NCI-H2107 (cell line): ENCODE results near the gene UMODL1.
"Not testable (repeated sequence)": the region's sequence is repeated elsewhere in the genome, so short reads cannot be mapped to it uniquely, and the experiment has no call there.

Experiments
- DNase-seq: peaks from one replicate; lab custom pipeline; 2025; lab: John Stamatoyannopoulos, UW

Gene UMODL1

DNA sequence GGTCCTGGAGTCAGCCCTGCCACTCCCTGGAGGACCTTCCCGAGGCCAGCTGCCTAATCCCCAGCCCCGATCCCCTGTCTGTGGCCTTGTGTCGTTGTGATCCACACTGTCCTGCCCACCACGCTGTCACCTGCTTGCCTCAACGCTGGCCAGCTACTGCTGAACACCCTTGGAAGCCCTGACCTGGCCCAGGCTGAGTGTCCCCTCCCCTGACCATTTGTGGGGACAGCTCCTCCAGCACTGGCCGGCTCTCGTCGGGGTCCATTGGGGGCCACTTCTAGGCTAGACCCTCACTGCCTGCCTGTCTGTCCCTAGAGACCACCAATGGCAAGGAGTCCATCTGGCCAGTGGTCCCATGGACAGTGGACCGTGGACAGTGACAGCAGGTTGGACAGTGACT, 12.0 kb upstream of the UMODL1 start:
- no peak for DNase-seq

DNA sequence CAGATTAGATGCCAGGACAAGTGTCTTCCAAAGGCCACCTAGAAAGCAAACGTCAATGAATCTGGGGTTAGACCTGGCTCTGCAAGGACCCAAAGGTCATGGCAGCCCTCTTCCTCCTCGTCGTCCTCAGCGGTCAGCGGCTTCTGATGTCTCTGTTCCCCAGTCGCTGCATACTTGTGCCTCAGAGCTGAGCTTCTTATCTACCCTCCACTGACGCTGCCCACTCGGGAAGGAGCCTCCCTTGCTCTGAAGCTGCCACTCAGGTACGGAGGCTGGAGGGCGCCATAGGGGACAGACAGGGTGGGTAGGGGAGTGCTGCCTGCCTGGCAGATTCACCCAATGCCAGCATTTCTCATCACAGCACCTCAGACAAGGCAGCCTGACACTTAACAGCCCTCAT, 11.4 kb upstream of the UMODL1 start:
- no peak for DNase-seq

DNA sequence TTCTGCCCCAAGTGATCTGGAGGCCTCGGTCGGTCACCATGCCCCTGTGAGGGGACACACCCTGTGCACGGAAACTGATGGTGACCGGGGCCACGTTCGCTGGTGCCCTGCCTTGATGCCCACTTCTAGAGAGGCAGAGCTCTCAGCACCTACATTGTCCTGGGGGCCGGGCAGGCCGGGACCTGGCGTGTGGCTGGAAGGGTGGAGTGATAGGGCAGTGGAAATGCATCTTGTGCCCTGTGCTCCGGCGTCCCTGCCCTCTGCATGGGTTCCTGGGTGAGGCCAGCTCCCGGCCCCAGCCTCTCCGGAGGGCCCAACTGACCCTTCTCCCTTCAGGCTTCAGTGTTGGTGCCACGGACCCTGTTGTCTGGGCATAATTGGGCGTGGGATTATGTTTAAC, 11.0 kb upstream of the UMODL1 start:
- DNase-seq = no peak

DNA sequence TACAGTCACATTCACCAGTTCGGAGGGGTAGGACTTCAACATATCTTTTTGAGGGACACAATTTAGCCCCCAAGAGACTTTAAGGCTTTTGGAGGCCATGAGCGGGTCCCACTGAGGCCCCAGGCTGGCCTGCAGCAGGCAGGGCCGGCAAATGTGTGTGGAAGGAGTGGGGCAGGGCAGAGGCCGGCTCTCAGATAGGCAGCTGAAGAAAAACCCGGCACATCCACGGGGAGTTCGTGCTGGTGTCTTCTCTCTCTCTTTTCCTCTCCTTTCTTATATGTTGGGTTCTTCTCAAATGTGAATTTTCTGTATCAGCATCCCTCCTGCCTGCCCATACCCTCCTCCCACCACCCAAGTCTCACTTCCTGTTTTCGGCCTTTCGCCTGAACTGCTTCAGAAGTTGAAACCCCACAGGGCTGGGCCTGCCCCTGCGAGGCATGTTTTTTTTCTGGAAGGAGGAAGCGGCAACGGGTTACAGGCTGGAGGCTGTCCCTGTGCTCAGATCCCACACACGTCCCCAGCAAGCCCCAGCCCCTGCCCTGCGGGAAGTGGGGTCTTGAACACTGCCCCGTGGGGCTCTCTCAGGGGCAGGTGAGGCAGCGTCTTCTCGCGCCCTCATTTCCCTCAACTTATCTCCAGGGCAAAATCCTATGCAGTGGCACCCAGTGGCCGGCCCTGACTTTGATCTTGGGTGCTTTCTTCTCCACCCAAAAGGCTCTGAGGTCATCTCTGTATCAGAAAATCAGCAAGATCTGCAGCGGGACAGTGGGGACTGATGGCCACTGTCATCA, 9.7 kb upstream of the UMODL1 start:
- no peak for DNase-seq

DNA sequence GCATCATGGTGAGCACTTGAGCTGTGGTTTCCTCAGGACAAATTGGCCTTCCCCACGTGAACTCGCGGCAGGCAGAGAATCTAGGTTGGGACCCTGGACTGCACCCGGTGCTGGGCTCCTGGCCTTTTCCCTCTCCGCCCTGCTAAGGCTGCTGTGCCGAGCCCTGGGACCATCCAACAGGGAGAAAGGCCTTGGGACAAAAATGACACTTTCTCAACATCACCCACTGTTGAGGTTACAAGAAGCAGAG, 9.2 kb upstream of the UMODL1 start:
- DNase-seq = no peak

DNA sequence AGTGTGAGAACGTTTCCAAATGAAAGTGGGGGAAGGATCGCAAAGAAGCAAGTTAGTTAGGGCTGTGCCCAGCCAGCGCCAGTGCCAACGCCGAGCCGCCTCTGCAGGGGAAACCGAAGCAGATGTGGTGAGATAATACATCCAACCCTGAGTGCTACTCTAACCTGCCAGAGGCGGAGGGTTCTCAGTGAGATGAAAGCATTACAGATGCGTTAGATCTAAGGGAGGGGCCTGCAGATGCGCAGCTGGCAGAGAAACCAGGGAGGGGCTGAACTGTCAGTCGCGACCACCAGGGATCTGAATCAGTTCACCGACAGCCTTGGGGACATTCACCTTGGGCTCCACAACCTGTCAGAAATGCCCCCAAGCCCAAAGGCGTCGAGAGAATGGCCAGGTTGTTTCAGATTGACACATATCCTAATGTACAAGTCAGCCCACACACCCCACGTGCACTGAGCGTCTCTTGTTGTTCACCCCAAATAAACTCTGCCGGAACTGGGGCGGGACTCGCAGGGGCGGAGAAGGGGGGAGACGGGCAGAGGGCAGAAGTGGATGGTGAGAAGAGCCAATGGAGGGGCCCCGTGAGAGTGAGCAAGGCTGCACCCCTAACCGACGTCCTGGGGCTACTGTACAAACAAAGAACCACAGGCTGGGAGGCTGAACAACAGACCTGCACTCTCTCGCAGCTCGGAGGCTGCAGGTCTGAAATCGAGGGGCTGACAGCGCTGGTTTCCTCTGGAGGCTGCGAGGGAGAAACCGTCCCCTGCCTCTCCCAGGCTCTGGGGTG, 8.7 kb upstream of the UMODL1 start:
- peak; percentile 59 for DNase-seq

DNA sequence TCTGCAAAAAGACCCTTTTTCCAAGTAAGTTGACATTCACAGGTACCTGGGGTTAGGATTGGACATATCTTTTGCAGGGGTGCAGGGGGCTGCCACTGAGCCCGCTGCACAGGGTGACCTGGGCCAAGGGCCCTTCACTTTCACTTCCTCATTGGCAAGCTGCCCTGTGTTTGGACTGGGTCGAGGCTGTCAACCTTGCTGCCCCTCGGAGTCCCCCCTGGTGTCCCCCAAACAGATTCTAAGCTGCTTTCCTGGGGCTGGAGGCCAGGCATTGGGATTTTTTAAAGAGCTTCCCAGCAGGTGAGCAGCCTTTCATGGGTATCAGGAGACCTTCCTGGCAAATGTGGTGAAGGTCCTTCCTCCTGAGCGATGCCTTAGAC, 7.9 kb upstream of the UMODL1 start:
- peak; percentile 56 for DNase-seq

DNA sequence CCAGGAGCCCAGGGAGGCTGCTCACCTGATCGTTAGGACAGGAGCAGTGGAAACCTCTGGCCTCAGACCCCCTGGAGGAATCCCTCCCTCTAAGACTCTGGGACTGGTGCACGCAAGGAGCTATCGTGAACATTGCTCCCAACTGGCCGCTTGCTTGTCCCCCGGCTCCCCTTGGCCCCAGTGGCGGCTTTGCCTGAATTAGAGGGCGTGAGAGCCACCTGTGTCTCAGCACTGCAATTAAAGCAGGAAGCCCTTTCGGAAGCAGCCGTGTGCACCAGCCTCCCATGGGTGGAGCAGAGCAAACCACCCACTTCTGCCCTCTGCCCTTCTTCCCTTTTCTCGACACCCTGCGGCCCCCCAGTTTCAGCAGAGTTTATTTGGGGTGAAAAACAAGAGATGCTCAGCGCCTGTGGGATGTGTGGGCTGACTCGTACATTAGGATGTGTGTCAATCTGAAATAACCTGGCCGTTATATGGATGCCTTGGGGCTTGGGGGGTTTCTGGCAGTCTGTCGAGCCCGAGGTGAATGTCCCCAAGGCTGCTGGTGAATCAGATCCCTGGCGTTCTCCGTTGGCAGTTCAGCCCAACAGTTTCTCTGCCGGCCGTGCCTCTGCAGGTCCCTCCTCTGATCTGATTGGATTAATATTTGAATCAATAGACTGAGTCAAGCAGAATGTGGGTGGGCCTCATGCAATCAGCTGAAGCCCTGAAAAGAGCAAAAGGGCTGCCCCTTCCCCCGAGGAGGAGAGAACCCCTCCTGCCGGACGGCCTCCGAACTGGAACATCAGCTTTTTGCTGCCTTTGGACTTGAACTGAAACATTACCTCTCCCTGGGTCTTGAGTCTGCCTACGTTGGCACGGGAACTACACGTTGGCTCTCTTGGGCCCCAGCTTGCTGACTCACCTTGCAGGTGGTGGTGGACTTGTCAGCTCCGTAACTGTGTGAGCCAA, 7.3 kb upstream of the UMODL1 start:
- DNase-seq = peak; percentile 32

DNA sequence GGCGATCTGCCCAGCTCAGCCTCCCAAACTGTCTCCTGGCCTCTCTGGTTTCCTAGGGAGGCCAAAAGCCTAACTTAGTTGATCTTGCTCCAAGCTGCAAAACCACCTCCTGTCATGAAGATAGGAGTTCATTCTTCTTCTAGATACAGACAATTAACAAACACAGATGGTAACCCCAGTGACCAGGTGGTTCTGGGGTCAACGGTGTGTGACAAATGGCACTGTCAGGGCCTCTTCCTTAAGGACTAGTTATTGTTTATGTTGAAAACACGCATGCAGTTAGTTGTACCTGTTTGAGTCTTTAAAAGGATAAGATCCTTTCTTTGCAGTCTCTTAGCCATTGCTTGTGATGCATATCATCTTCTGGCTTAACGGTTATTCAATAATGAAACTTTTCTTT, 4.6 kb upstream of the UMODL1 start:
- no peak for DNase-seq

DNA sequence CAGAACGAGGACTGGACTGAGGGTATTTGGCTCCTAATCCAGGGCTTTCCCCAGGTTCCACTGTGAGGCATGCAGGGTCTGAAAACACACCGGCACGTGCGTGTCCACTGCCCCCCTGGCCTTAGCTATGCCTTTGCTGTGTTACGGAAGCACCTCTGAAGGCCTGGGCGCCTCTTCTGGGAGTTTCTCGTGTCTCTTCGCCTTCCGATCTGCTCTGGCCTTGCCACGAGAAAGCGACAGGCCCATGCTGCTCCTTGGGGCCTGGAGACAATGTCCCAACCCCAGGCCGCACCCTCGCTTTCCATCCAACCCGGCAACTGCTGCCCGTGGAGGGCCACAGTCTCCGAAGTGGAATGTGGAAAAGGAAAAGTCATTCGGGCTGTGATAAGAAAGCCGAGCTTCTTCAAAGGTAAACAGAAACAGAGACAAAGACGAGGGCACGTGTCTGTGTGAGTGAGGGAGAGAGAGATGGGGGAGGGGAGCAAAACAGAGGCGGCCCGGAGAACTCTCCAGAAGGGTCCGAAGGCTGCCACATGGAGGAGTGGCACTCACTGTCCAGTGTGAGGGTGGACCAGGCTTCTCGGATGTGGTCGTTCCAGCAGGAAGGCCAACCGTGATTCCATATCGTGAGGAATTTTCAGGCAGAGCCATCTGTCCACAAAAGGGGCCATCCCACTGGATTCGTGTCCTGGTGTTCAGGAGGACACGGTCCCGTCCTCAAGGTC, 3.4 kb upstream of the UMODL1 start:
- DNase-seq = no peak

DNA sequence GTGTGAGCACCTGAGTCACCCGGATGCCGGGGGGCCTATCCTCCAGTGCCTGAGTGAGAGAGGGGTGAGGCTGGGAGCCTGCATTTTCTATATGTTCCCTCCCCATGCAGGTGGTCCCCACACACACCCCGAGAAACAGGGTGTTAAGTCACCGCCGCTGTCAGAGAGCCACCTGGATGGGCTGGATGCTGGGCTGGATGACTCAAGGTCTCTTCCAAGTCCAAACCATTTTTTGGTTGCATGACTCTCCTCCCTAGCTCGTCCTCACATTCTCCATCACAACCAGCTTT, 2.9 kb upstream of the UMODL1 start:
- DNase-seq = no peak

DNA sequence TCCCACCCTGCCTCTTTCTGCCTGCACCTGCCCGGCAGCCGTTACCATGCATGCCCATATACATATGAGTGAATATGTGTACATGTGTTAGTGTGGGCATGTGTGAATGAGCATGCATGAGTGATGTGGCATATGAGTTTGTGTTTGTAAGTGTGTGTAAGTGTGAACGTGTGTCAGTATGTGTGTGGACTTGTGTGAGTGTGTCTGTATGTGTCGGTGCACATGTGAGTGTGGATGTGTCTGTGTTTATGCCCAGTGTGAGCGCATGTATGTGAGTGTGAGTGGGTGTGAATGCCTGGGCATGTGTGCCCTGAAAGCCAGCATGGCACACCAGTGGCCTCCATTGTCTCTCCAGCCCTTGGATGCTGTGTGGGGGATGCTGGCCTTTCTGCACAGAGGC, 2.5 kb upstream of the UMODL1 start:
- no peak for DNase-seq

DNA sequence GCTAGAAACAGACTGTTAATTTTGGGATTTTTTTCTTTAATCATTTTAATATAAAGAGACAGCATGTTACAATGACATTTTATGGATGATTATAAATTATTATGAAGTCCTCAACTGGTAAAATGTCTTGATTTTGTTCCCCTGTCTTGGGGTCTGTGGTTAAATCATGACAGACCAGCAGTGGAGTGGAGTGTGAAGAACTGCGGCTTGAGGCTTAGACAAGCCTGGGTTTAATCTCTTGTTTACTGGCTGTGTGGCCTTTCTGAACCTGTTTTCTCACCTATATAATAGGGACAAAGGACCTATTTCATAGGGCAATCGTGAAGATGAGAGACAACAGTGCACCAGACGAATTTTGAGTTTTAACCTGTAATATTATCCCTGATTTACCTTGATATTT, 1.8 kb upstream of the UMODL1 start:
- no peak for DNase-seq

DNA sequence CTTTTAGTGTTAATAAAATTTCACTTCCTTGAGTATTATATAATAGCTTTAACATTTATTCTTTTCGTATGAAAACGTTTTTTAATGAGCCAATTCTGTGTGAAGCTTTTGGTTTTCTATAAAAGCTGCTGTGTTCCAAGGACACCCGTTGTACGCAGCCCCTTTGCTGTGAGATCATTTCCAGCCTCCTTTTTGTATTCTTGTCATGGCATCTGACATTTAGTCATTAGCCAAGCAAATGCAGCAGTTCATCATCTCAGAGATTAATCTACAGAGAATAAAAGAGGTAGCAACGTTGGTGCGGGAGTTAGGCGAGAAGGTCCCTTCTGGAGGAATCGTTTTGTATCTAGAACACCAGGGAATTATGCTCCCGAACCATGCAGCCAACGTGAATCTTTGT, 1.3 kb upstream of the UMODL1 start:
- no peak for DNase-seq

DNA sequence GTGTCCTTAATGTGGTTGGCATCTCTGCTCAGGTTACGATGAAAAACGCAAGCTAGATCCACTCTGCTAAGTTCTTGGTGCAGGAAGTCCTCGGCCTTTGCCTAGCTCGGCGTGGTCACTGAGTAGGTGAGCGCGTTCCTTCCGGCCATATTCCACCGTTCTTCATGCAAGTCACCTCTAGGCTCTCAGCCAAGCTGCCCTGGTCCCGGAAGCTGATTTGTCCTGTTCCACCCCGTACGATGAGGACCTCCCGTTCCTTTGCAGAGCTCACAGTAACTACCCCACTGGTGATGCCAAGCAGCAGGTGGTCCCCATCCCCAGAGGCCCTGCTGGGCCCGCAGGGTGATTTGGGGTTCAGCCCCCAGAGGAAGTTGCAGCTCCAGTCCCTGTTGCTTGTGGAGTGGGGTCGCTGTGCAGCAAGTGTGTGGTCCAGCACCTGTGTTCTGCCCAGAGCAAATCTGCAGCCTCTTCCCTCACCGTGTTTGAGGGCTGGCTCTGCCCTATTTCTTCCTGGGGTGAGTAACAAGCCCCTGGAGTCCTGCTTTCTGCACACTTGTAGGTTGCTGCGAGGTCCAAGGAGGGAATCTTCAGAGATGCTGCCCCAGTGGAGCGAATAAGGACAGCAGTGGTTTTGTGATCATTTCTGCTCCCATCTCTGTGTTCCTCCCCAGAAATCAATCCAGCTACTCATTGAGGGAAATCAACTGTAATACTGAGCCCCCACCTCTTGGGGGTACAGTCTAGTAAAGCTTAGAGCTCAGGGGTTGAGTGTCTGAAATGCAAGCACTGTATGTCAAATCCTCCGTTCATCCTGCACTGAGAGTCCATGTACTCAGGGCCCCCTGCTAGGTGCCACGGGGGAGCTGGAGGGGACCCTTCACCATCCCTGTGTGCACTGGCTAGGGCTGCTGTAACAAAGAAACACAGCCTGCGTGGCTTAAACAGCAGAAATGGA, 2.3 kb downstream of the UMODL1 start:
- DNase-seq = peak; percentile 63

DNA sequence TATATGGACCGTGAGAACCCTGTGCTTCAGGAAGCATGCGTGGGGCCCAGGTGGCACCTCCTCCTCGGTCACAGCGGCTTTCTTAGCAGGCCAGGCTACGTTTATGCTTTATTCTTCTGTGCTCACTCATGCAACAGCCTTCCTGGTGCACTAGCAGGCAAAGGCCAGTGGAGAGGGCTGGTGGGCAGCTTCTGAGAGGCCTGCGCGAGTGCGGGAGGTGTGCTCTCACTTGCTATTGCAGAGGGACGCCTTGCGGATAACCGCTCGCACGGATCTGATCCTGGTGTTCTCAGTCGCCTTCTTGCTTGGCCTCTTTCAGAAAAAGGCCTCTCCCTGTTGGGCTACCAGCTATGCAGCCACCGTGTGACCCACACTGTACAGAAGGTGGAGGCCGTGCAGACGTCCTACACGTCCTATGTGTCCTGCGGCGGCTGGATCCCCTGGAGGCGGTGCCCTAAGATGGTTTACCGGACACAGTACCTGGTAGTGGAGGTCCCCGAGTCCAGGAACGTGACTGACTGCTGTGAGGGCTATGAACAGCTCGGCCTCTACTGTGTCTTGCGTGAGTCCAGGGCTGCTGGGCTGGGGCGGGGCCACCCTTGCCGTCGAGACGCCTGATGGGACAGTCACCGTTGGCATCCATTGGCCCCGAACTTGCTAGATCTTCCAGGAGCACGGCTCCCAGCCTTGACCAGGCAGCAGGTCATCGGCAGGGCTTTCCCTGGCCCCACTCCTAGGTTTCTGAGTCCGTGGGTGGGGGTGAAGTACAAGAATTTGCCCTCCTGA, 4.8 kb downstream of the UMODL1 start:
- DNase-seq = no peak

DNA sequence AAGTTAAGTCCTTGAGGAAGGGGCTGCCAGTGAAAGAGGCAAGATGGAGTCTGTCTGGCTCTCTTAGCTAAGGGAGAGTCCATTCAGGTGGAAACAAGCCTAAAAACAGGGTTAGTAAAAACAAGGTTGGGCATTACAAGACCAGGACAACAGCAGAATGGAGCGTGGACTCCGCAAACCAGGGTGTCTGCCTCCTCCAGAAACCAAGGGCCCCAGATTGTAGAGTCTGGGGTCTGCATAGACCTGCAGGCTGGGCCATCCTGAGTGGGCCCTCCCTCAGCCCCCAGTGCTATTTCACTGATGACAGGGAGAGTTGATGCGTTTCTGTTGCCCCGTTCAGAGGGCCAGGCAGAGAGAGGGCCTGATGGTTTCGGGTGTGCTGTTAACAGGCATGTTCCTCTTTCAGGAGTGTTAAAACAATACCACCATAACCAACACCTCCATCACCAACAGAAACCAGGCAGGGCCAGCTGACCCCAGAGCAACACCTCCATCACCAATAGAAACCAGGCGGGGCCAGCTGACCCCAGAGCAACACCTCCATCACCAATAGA, 6.6 kb downstream of the UMODL1 start:
- DNase-seq = not testable (repeated sequence)

DNA sequence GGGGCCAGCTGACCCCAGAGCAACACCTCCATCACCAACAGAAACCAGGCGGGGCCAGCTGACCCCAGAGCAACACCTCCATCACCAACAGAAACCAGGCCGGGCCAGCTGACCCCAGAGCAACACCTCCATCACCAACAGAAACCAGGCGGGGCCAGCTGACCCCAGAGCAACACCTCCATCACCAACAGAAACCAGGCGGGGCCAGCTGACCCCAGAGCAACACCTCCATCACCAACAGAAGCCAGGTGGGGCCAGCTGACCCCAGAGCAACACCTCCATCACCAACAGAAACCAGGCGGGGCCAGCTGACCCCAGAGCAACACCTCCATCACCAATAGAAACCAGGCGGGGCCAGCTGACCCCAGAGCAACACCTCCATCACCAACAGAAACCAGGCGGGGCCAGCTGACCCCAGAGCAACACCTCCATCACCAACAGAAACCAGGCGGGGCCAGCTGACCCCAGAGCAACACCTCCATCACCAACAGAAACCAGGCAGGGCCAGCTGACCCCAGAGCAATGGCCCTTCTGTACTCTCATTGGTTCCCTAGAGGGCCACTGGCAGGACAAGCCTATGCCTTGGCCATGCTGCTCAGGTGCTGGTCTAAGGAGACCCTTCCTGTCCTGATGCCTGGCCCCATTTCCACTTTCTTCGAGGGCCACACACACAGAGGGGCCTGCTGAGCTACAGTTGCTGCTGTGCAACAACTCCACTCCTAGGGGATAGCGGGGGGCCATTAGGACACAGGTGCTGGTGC, 7.3 kb downstream of the UMODL1 start:
- not testable (repeated sequence) for DNase-seq
